Testis (tissue), 2 donors: ENCODE results near the gene HNRNPF.

Experiments
- CTCF ChIP-seq, 3 experiments: fragments of 450-650 bp in 2 of 3; fragments of 200-600 bp in 1 of 3; sonication (generic) in 1 of 3; IDR thresholded peaks; one replicate each; pipeline ENCODE4 v1.5.1; 2016 to 2019; ENCODE audit warnings: antibody characterized with exemption in 3 of 3, mild to moderate bottlenecking in 2 of 3, moderate library complexity in 1 of 3
- POLR2A ChIP-seq: fragments of 450-650 bp; IDR thresholded peaks from one replicate; pipeline ENCODE4 v1.6.1; 2017; ENCODE audit warnings: antibody characterized with exemption, mild to moderate bottlenecking, moderate library complexity

GRCh38 chr10:43338117-43338516 lies 70.9 kb downstream of the HNRNPF start:
- no peak for TF ChIP-seq CTCF (IDR thresholded peaks at IDR 0.05)
- no peak for TF ChIP-seq POLR2A
